GM13977 (cell line): ENCODE results near the gene MACROD2.

Experiments
- DNase-seq: peaks from one replicate; pipeline ENCODE4 v3.0.0; 2012; ENCODE audit warnings: low spot score
- in situ Hi-C: fragments of 300-500 bp; cut with MboI; formaldehyde crosslinking; loops from one replicate; pipeline ENCODE4 v1.12.0; 2022; ENCODE audit warnings: low sequenced_read_pairs, low pct_unique_long_range_greater_than_20kb, mixed read lengths, inconsistent platforms; ENCODE audit not compliant: unreplicated experiment
- TF ChIP-seq, protein P1 (sequence below): IDR thresholded peaks from 2 replicates; pipeline ENCODE4 v1.5.1; 2012; ENCODE audit warnings: mild to moderate bottlenecking, control low read depth; ENCODE audit not compliant: insufficient read depth; ENCODE audit errors: extremely low read depth, missing control alignments

The MACROD2 gene

DNA sequence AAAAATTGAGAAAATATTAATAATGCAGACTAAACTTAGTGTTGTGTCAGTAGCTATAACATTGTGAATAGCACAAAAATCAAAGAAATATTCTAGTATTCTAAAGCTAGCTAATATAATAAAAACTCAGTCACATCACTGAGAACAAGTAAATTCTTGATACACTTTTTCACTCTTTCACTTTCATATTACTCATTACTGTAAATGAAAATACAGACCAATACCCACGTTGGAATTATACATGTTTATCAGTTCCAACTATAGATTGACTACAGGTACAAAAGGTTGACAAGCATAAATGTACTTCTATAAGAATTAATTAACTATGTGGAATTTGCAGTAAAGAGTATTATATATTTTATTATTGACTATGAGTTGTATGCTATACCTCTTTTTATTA, 1385.5 kb downstream of the MACROD2 start:
- DNase-seq = no peak
- in situ Hi-C loops = no loop called here
- TF ChIP-seq, protein P1, sequence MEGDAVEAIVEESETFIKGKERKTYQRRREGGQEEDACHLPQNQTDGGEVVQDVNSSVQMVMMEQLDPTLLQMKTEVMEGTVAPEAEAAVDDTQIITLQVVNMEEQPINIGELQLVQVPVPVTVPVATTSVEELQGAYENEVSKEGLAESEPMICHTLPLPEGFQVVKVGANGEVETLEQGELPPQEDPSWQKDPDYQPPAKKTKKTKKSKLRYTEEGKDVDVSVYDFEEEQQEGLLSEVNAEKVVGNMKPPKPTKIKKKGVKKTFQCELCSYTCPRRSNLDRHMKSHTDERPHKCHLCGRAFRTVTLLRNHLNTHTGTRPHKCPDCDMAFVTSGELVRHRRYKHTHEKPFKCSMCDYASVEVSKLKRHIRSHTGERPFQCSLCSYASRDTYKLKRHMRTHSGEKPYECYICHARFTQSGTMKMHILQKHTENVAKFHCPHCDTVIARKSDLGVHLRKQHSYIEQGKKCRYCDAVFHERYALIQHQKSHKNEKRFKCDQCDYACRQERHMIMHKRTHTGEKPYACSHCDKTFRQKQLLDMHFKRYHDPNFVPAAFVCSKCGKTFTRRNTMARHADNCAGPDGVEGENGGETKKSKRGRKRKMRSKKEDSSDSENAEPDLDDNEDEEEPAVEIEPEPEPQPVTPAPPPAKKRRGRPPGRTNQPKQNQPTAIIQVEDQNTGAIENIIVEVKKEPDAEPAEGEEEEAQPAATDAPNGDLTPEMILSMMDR = no peak

DNA sequence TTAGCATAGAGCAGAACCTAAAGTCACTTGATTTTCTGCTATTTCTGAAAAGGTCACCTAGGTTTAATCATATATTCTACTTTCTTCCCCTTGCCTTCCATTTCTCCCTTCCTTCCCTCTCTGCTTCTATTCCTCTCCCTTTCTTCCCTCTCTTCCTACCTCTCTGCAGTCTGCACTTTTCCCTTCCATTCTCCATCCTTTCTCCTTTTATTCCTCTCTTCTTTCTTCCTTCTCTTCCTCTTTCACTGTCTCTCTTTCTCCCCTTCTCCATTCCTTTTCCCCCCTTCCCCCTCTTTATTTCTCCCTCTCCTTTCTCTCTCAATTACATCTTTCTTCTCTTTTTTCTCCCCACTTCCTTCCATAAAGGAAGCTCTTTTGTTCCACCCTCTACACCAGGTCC, 1391.9 kb downstream of the MACROD2 start:
- DNase-seq = no peak
- in situ Hi-C loops = no loop called here
- TF ChIP-seq, protein P1 = no peak

GRCh38 chr20:15395457-15395856, 1400.1 kb downstream of the MACROD2 start:
- no peak for DNase-seq
- in situ Hi-C loops = no loop called here
- TF ChIP-seq, protein P1 = no peak

DNA sequence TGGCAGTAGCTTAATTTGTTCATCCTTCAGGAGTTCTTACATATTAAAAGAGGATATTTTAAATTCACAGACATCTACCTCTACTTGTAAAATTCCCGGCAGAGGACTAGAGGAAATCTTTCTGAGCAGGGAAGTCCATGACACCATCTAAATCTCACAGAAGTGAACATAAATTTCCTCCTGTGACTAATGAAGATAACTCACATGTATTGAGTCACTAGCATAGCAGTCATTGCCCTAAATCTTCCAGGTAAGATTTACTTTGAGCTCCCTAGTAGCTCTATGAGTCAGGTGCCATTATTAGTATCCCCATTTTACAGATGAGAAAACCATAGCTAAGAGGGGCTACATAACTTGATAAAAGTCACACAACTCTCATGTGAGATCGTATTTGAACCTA, 1400.7 kb downstream of the MACROD2 start:
- no peak for DNase-seq
- TF ChIP-seq, protein P1 = no peak
- in situ Hi-C loops = no loop called here

- in situ Hi-C loops = no loop called here
- no peak for DNase-seq
- TF ChIP-seq, protein P1 = no peak
These were observed 1401.6 kb downstream of the MACROD2 start for GRCh38 chr20:15396900-15397299.

GRCh38 chr20:15399781-15400180, 1404.5 kb downstream of the MACROD2 start:
- DNase-seq = no peak
- in situ Hi-C loops = no loop called here
- TF ChIP-seq, protein P1 = no peak

GRCh38 chr20:15406072-15406471, 1410.8 kb downstream of the MACROD2 start:
- DNase-seq = no peak
- TF ChIP-seq, protein P1 = no peak
- in situ Hi-C loops = no loop called here
